GM23248 (cell line): Measurements from ENCODE around the gene UBE2I. TPM values are rescaled to one million over a fixed set of nuclear protein-coding genes. Genes with fewer than 3 reads are reported as not detected.

Experiments used
- DNase-seq: peaks from one replicate; pipeline ENCODE4 v3.0.0-alpha.2; 2015
- H2AFZ ChIP-seq: fragments of 200-600 bp; sonication (generic); 2 replicates; pipeline ENCODE4 v1.6.1; 2016; ENCODE audit warnings: antibody characterized with exemption
- H3F3A ChIP-seq: fragments of 200-600 bp; sonication (generic); 2 replicates; pipeline ENCODE4 v1.6.1; 2016; ENCODE audit warnings: mild to moderate bottlenecking, antibody characterized with exemption, mixed run types; ENCODE audit not compliant: insufficient read depth
- H3K27ac ChIP-seq: fragments of 200-600 bp; sonication (generic); 2 replicates; pipeline ENCODE4 v1.5.1; 2016; ENCODE audit warnings: mild to moderate bottlenecking
- H3K27me3 ChIP-seq: fragments of 200-600 bp; sonication (generic); replicated peaks from 2 replicates; pipeline ENCODE4 v1.6.1; 2016; ENCODE audit warnings: mild to moderate bottlenecking; ENCODE audit not compliant: insufficient read depth
- H3K36me3 ChIP-seq: fragments of 200-600 bp; sonication (generic); 2 replicates; pipeline ENCODE4 v1.6.1; 2016; ENCODE audit warnings: low read depth, mild to moderate bottlenecking
- H3K4me1 ChIP-seq: fragments of 200-600 bp; sonication (generic); 2 replicates; pipeline ENCODE4 v1.6.1; 2016; ENCODE audit warnings: mild to moderate bottlenecking; ENCODE audit not compliant: insufficient read depth
- H3K4me2 ChIP-seq: fragments of 200-600 bp; sonication (generic); one replicate; pipeline ENCODE4 v1.6.1; 2016; ENCODE audit warnings: mild to moderate bottlenecking; ENCODE audit not compliant: unreplicated experiment
- H3K4me3 ChIP-seq: fragments of 200-600 bp; sonication (generic); 2 replicates; pipeline ENCODE4 v1.5.1; 2016; ENCODE audit warnings: mild to moderate bottlenecking
- H3K79me2 ChIP-seq: fragments of 200-600 bp; sonication (generic); 2 replicates; pipeline ENCODE4 v1.6.1; 2016; ENCODE audit warnings: mild to moderate bottlenecking; ENCODE audit not compliant: insufficient read depth
- H3K9ac ChIP-seq: fragments of 200-600 bp; sonication (generic); 2 replicates; pipeline ENCODE4 v1.6.1; 2016; ENCODE audit warnings: mild to moderate bottlenecking
- H3K9me2 ChIP-seq: fragments of 200-600 bp; sonication (generic); 2 replicates; pipeline ENCODE4 v1.6.1; 2016; ENCODE audit warnings: mixed run types, mild to moderate bottlenecking, moderate library complexity; ENCODE audit not compliant: insufficient read depth
- H3K9me3 ChIP-seq: fragments of 200-600 bp; sonication (generic); one replicate; pipeline ENCODE4 v1.6.1; 2017; ENCODE audit warnings: low read depth
- H4K20me1 ChIP-seq: fragments of 200-600 bp; sonication (generic); 2 replicates; pipeline ENCODE4 v1.6.0; 2016; ENCODE audit not compliant: insufficient read depth
- EZH2 ChIP-seq: fragments of 200-600 bp; sonication (generic); IDR thresholded peaks from 2 replicates; pipeline ENCODE4 v1.6.1; 2018; ENCODE audit warnings: antibody characterized with exemption, mild to moderate bottlenecking; ENCODE audit not compliant: insufficient read depth, poor library complexity, severe bottlenecking
- EZH2phosphoT487 ChIP-seq: fragments of 200-600 bp; sonication (generic); IDR thresholded peaks from 2 replicates; pipeline ENCODE4 v1.6.1; 2018; ENCODE audit warnings: antibody characterized with exemption, moderate library complexity, mild to moderate bottlenecking, low read depth; ENCODE audit not compliant: insufficient read depth
- WGBS, 2 experiments: methylation state at CpG; one replicate each; pipeline ENCODE4 v1.1.6; 2015 to 2017; ENCODE audit warnings: low lambda C conversion rate in 2 of 2, low coverage in 1 of 2; ENCODE audit errors: missing lambda C conversion rate in 2 of 2; 5-methylcytosine and 5-hydroxymethylcytosine counted together
- in situ Hi-C: fragments of 300-500 bp; cut with MboI; formaldehyde crosslinking; loops from 2 replicates; pipeline ENCODE4 v1.15.0; 2020
- polyA plus RNA-seq: library from polyadenylated mRNA; unstranded; fragments of >200 nt; fragmentation: Nextera tagmentation; extraction: Ambion mirVana; gene quantifications from 2 replicates; pipeline ENCODE4 v1.2.1, GENCODE V29; 2016
- total RNA-seq: library from RNA; depleted of rRNA; stranded (reverse); fragments of >200 nt; shearing (Covaris generic); gene quantifications from 2 replicates; pipeline ENCODE4 v1.2.3, GENCODE V29; 2014

UBE2I gene
- total and polyA plus RNA-seq, 2 experiments from 2014 or later, result 77.7 to 134 TPM

DNA sequence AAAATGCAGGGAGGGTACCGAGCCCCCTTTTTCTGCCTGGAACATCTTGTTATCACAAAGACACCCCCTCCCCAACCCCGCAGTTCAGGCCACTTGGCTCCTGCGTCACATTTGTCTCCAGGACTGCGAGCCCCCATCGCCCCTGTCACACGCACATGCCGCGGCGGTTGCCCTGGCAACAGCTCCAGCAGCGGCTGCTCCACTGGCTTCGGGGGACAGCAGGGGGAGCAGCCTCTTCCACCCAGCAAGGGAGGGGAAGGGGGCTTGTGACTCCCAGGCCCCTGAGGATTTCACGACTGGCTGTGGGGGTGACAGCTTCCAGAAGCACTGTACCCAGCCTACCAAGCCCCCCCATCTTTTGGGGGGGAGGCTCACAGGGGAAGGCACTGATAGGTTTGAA lies 26.6 kb downstream of the UBE2I start:
- Histone ChIP-seq H3K9ac (no peak overlapping the region), H3K27me3 (peaks cover 36% of the 10 kb centered on the region), H2AFZ (no peak overlapping the region), H4K20me1 (no peaks in the 10 kb centered on the region), H3K4me1 (no peaks in the 10 kb centered on the region), H3K79me2 (no peaks in the 10 kb centered on the region), H3K9me3 (no peaks in the 10 kb centered on the region), H3K4me3 (no peak overlapping the region), H3K9me2 (no peaks in the 10 kb centered on the region), H3K4me2 (no peak overlapping the region), H3K36me3 (no peaks in the 10 kb centered on the region), H3K27ac (no peak overlapping the region), H3F3A (no peaks in the 10 kb centered on the region)
- TF ChIP-seq EZH2phosphoT487 (no peak), EZH2 (no peak)
- 1 to 5% methylated on average over 12 of the region's 12 CpGs for WGBS, 2 experiments
- in situ Hi-C loops, result no loop called here
- DNase-seq, result no peak

DNA sequence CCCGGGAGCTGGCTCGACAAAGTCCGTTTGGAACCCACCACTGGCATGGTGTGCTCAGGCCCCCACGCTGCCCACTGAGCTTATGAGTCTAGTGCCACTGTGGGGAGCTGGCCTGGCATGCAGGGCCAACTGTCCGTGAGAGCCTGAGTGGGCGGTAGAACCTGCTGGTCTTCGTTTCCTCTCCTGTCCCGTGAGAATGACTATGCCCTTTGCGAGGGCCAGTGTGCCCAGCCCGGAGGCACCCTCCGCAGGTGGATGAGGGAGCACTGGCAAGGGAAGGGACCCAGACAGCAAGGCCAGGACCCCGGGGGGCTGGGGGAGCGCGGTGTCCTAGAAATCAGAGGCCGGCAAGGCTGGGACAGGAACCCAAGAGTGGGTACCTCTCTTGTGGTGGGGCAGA lies 27.2 kb downstream of the UBE2I start:
- Histone ChIP-seq H3K9ac (no peak overlapping the region), H4K20me1 (no peaks in the 10 kb centered on the region), H3K9me3 (no peaks in the 10 kb centered on the region), H3K9me2 (no peaks in the 10 kb centered on the region), H3K27ac (no peak overlapping the region), H3K4me1 (no peaks in the 10 kb centered on the region), H3F3A (no peaks in the 10 kb centered on the region), H3K36me3 (no peaks in the 10 kb centered on the region), H3K27me3 (peaks cover 36% of the 10 kb centered on the region), H3K79me2 (no peaks in the 10 kb centered on the region), H3K4me2 (no peak overlapping the region), H3K4me3 (no peak overlapping the region), H2AFZ (no peak overlapping the region)
- no peak for TF ChIP-seq EZH2
- TF ChIP-seq EZH2phosphoT487, result no peak
- 55 to 60% methylated on average over 15 of the region's 15 CpGs for WGBS, 2 experiments
- in situ Hi-C loops, result no loop called here
- DNase-seq, result no peak

DNA sequence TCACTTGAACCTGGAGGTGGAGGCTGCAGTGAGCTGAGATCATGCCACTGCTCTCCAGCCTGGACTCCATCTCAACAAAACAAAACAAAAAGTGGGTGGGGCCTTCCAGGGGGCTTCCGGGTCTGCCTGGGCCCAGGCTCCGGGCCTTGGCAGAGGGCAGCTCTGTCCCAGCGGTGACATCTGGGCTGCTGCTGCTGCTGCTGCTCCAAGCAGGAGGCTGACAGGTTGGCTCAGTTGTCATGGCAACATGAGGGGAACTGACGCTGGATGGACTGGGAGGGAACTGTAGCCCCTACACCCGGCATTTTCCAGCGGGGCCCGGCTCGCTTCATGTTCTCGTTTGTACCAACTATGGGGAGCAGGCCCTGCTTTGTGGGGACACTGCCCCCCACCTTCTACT lies 28.1 kb downstream of the UBE2I start:
- Histone ChIP-seq H3K4me1 (no peaks in the 10 kb centered on the region), H3K4me2 (no peak overlapping the region), H2AFZ (no peak overlapping the region), H3K4me3 (no peak overlapping the region), H4K20me1 (no peaks in the 10 kb centered on the region), H3K9ac (no peak overlapping the region), H3K79me2 (no peaks in the 10 kb centered on the region), H3K27me3 (peaks cover 28% of the 10 kb centered on the region), H3K27ac (no peak overlapping the region), H3K36me3 (no peaks in the 10 kb centered on the region), H3F3A (no peaks in the 10 kb centered on the region), H3K9me3 (no peaks in the 10 kb centered on the region), H3K9me2 (no peaks in the 10 kb centered on the region)
- WGBS, 2 experiments, result 16 to 19% methylated on average over 9 of the region's 9 CpGs
- in situ Hi-C loops, result no loop called here
- TF ChIP-seq EZH2phosphoT487 (no peak), EZH2 (no peak)
- no peak for DNase-seq

DNA sequence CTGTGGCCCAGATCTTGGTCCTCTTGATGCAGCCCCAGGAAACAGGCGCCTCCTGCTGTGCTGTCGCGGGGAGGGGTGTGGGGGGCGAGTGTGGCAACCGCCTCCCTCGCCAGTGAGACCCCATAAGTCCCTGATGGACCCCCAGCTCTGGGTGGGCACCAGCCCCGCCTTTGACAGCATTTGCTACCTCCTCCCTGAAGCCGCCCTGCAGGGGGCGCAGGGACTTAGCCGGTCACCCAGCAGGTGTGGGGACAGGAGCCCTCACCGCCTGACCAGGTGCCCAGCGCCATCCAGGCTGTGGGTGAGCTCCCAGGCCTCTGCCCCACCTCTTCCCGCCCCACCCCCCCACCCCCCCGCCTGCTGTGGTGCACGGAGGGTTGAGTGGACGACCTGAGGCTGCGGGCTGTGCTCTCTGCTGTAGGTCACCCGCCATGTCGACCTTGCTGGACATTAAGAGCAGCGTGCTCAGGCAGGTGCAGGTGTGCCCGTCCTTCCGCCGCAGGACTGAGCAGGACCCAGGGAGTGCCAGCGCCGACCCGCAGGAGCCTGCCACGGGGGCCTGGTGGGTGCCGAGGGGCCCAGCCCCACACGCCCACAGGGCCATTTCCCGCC lies 28.8 kb downstream of the UBE2I start:
- no peaks in the 10 kb centered on the region for H3F3A ChIP-seq
- no peak overlapping the region for H3K9ac ChIP-seq
- H3K4me2 ChIP-seq, result no peak overlapping the region
- H4K20me1 ChIP-seq, result no peaks in the 10 kb centered on the region
- TF ChIP-seq EZH2 (no peak), EZH2phosphoT487 (no peak)
- in situ Hi-C loops, result no loop called here
- 65 to 71% methylated on average over 18 to 28 of the region's 30 CpGs for WGBS, 2 experiments
- no peak overlapping the region for H2AFZ ChIP-seq
- no peaks in the 10 kb centered on the region for H3K79me2 ChIP-seq
- no peaks in the 10 kb centered on the region for H3K9me2 ChIP-seq
- H3K9me3 ChIP-seq, result no peaks in the 10 kb centered on the region
- no peaks in the 10 kb centered on the region for H3K4me1 ChIP-seq
- no peak for DNase-seq
- H3K4me3 ChIP-seq, result no peak overlapping the region
- no peaks in the 10 kb centered on the region for H3K36me3 ChIP-seq
- H3K27me3 ChIP-seq, result peaks cover 21% of the 10 kb centered on the region
- H3K27ac ChIP-seq, result no peak overlapping the region
